NK-92 (cell line): ENCODE measurements around the gene TYW1.
"Not testable (repeated sequence)": the region's sequence is repeated elsewhere in the genome, so short reads cannot be mapped to it uniquely, and the experiment has no call there.

Experiments
- DNase-seq: peaks from one replicate; lab custom pipeline; 2025; ENCODE audit not compliant: unreplicated experiment; lab: John Stamatoyannopoulos, UW

The TYW1 gene

DNA sequence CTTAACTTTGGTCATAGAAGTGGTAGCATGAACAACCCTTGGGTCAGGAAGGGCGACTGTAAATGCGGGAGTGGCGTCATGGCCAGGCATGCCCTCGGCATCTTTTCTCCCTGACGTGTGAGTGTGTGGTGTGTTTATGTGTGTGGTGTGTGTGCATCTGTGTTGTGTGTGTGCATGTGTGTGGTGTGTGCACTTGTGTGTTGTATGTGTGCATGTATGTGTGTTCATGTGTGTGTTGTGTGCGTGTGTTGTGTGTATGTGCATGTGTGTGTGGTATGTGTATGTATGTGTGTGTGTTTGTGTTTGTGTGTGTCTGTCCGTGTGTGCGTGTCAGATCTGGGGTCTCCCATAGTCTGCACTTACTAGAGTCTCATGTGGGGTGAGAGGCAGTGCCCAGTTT, 192.5 kb downstream of the TYW1 start:
- DNase-seq = not testable (repeated sequence)

GRCh38 chr7:67189801-67190465, 193.3 kb downstream of the TYW1 start:
- DNase-seq = not testable (repeated sequence)

DNA sequence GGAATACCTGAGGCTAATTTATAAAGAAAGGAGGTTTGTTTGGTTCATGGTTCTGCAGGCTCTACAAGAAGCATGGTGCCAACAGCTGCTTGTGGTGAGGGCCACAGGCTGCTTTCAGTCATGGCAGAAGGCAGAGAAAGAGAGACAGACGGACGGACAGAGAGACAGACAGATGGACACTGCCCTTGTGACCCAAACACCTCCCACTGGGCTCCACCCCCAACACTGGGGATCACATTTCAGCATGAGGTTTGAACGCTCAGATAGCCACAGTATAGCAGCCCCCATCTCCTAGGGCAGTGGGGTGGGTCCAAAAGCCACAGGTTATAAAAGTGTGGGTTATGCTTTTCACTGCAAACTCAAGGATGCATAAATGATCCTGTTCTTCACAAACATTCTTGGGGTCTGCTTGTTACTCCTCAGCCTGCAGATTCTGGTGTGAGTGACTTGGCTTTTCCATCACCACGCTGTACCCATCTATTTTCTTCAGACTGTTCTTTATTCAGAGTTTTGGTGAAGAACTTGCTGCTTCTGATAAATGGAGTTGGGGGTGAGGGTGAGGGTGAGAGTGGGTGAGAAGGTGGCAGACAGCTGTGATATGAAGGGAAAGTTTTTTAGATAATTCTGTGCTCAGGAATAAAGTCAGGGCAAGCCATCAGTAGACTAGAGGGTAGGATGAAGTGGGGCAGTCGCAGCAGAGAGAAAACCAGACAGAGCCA, 194.5 kb downstream of the TYW1 start:
- DNase-seq = not testable (repeated sequence)

GRCh38 chr7:67192123-67192702, 195.6 kb downstream of the TYW1 start:
- DNase-seq = not testable (repeated sequence)

- not testable (repeated sequence) for DNase-seq
Measured at GRCh38 chr7:67192889-67193613, 196.4 kb downstream of the TYW1 start.

GRCh38 chr7:67196176-67196575, 199.5 kb downstream of the TYW1 start:
- not testable (repeated sequence) for DNase-seq

DNA sequence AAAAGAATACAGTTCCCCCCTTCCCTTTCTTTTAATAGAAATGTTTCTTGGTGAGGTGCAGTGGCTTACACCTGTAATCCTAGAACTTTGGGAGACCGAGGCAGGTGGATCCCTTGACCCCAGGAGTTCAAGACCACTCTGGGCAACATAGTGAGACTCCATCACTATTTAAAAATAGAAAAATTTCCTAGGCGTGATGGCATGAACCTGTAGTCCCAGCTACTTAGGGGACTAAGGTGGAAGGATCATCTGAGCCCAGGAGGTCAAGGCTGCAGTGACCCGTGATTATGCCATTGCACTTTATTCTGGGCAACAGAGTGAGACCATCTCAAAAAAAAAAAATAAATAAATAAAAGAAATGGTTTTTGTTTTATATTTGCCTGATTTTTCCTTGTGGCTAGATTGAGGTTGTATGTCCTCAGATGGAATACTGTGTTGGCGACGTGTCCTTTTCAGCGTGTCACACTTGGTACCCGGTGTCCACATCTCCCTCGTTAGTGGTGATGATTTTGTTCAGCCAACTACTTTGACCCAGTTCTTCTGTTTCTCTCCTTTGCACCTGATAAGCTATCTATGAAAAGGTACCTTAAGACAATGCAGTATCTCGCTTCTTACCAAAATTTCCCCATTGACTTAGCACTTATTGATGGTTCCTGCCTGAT, 202.4 kb downstream of the TYW1 start:
- DNase-seq = not testable (repeated sequence)

- DNase-seq = not testable (repeated sequence)
Measured at GRCh38 chr7:67205772-67206171, 209.1 kb downstream of the TYW1 start.

DNA sequence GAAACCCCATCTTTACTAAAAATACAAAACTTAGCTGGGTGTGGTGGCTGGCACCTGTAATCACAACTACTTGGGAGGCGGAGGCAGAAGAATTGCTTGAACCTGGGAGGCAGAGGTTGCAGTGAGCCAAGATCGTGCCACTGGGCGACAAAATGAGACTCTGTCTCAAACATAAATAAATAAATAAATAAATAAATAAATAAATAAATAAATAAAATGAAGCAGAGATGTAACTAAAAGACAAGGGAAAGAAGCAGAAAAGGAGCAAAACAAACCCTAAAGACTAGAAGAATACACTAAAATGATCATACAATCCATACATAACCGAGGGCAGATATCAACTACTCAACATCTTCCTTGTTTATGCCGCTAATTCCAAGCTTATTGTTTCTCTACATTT, 209.8 kb downstream of the TYW1 start:
- DNase-seq = no peak

GRCh38 chr7:67208656-67209055, 212.0 kb downstream of the TYW1 start:
- not testable (repeated sequence) for DNase-seq

DNA sequence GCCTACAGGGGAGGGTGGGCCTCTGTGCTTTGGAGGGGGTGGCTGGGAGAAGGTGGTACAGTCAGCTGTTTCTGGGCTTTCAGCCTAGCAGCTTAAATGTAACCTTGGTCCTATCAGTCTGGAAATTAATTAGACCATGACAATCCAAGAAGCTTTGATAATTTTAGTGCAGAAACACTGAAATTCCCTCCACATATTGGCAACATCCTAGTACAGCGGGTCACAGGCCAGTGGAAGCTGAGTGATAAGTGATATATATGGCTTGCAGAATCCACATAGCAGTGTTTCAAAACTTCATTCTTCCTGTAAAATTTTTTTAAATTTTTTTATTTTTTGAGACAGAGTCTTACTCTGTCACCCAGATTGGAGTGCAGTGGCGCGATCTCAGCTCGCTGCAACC, 212.6 kb downstream of the TYW1 start:
- no peak for DNase-seq

DNA sequence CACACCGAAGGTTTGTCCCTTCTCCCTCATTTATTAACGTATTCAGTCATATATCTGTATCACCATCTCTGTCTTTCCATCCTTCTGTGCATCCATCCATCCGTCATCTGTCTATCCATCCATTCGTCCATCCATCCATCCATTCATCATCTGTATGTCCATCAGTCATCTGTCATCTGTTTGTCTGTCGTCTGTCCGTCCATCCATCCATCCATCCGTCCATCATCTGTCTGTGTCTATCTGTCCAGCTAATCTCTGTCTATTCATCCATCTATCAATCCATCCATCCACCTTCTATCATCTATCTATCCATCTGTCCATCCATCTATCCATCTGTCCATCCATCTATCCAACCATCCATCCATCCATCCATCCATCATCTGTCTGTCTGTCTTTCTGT, 213.9 kb downstream of the TYW1 start:
- no peak for DNase-seq

DNA sequence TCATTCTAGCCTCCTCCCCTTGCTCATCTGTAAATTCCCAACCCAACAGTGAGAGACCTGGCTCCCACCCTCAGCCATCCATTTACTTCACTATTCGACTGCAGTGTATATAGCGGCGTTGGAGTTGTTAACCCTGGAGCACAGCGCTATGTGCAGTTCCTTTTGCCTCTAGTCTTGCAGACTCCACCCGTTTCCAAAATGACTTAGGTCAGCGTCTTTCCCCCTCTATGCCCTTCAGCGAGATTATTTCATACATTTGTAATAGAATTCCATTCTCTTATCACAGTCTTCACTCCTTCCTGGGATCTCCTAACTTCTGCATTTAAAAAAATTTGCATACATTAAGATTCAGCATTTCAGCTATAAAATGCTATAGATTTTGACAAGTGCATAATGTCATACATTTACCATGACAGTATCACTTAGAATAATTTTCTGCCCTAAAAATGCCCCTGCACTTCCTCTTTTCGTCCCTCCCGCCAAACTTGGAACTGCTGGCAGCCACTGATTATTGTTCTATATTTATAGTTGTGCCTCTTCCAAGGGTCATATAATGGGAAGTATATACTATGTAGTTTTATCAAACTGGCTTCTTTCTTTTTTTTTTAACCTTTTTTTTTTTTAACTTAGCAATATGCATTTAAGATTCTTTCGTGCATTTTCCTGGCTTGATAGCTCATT, 215.2 kb downstream of the TYW1 start:
- not testable (repeated sequence) for DNase-seq

- DNase-seq = not testable (repeated sequence)
Measured at GRCh38 chr7:67213038-67213437, 216.4 kb downstream of the TYW1 start.

- not testable (repeated sequence) for DNase-seq
Measured at GRCh38 chr7:67223551-67223950, 226.9 kb downstream of the TYW1 start.

GRCh38 chr7:67226340-67226907, 229.8 kb downstream of the TYW1 start:
- DNase-seq = not testable (repeated sequence)

DNA sequence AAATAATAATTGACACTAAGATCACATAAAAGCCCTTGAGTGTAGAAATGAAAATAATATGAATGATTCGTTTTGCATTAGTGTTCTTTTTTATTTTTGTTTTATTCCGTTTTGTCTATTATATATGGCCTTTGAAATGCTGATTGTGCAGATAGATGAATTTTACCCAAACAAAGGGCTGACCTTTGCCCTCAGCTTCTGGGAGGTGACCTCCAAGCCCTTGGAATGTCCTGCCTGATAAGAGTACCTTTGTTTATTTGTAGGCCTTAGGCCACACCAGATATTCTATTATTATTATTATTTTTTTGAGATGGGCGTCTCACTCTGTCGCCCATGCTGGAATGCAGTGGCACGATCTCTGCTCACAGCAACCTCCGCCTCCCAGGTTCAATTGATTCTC, 230.3 kb downstream of the TYW1 start:
- DNase-seq = not testable (repeated sequence)

- DNase-seq = not testable (repeated sequence)
Measured at GRCh38 chr7:67229018-67229417, 232.4 kb downstream of the TYW1 start.

GRCh38 chr7:67230029-67230428, 233.4 kb downstream of the TYW1 start:
- not testable (repeated sequence) for DNase-seq

- not testable (repeated sequence) for DNase-seq
Measured at GRCh38 chr7:67233506-67233905, 236.9 kb downstream of the TYW1 start.
